GM12891 (cell line): ENCODE data around the gene SOX10.

ENCODE experiments used
- DNase-seq: peaks from one replicate; pipeline ENCODE4 v3.0.0; 2011; ENCODE audit warnings: low spot score; ENCODE audit not compliant: insufficient read length
- FAIRE-seq: peaks from 2 replicates; lab custom pipeline; 2011; peaks lifted over from hg19 to GRCh38; lab: Jason Lieb, UNC
- PAX5 ChIP-seq: IDR thresholded peaks from 2 replicates; pipeline ENCODE4 v1.6.1; 2011; ENCODE audit warnings: low read length, moderate library complexity, mild to moderate bottlenecking; ENCODE audit not compliant: insufficient read depth, severe bottlenecking
- POLR2A ChIP-seq: IDR thresholded peaks from 2 replicates; pipeline ENCODE4 v1.6.1; 2011; ENCODE audit warnings: low read depth, low read length, control low read depth
- POLR2AphosphoS5 ChIP-seq: IDR thresholded peaks from 2 replicates; pipeline ENCODE4 v1.6.1; 2011; ENCODE audit warnings: low read depth, low read length, control low read depth
- POU2F2 ChIP-seq: IDR thresholded peaks from 2 replicates; pipeline ENCODE4 v1.6.1; 2011; ENCODE audit warnings: low read depth, mild to moderate bottlenecking, control low read depth, low read length, moderate library complexity
- SPI1 ChIP-seq: IDR thresholded peaks from 2 replicates; pipeline ENCODE4 v1.6.1; 2011; ENCODE audit warnings: low read depth, low read length, control low read depth
- TAF1 ChIP-seq: IDR thresholded peaks from 2 replicates; pipeline ENCODE4 v1.6.1; 2011; ENCODE audit warnings: low read depth, low read length, control low read depth

The SOX10 gene

GRCh38 chr22:38027487-38027886 lies 43.1 kb upstream of the SOX10 start:
- FAIRE-seq (no peak), DNase-seq (no peak)
- TF ChIP-seq TAF1 (no peak), POLR2AphosphoS5 (no peak), POLR2A (no peak), PAX5 (no peak), POU2F2 (no peak), SPI1 (no peak)

- FAIRE-seq (no peak), DNase-seq (no peak)
- no peak for TF ChIP-seq PAX5
- no peak for TF ChIP-seq POLR2A
- no peak for TF ChIP-seq TAF1
- TF ChIP-seq POU2F2: no peak
- no peak for TF ChIP-seq POLR2AphosphoS5
- TF ChIP-seq SPI1: no peak
Observed at GRCh38 chr22:38026130-38027111, 42.1 kb upstream of the SOX10 start.

DNA sequence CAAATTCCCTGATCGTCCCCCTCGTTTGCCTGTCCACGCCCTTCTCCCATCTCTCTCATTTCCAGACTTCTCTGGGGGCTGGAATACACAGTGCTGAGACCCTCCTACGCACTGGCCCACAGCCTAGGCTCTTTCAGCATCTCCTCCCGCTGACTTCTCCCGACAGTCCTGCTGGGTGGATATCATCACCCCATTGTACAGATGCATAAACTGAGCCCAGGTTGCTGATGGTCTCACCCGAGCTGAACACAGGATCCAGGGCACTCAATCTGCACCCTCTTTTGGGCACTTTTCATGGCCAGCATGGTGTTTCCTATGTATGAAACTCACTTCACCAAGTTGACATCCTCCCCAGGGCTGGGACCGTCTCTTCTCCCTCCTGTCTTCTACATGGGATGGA lies 41.2 kb upstream of the SOX10 start:
- TF ChIP-seq PAX5 (no peak), POLR2AphosphoS5 (no peak)
- no peak for FAIRE-seq

GRCh38 chr22:38023045-38023444 lies 38.7 kb upstream of the SOX10 start:
- TF ChIP-seq POLR2A (no peak), SPI1 (no peak), PAX5 (no peak), TAF1 (no peak), POLR2AphosphoS5 (no peak), POU2F2 (no peak)
- no peak for FAIRE-seq
- no peak for DNase-seq

More for the DNA sequence above, 41.2 kb upstream of the SOX10 start:
- no peak for DNase-seq

DNA sequence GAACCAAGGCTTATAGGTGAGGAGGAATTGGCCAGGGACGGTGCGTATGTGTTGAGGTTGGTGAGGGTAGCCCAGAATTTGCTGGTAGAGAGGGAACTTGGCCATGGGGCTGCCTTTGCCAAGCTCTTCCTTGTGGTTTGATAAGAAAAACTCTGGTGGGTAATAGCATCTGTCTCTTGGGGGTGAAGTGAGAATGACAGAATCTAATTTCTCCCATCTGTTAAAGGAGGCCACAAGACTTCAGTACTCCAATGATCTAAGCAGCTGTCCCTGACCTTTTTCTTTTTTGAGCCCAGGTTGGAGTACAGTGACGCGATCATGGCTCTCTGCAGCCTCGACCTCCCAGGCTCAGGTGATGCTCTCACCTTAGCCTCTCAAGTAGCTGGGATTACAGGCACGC lies 36.9 kb upstream of the SOX10 start:
- no peak for DNase-seq

GRCh38 chr22:38018938-38019827 lies 34.8 kb upstream of the SOX10 start:
- no peak for TF ChIP-seq POLR2A
- TF ChIP-seq POU2F2: no peak
- no peak for TF ChIP-seq POLR2AphosphoS5
- no peak for TF ChIP-seq SPI1
- no peak for TF ChIP-seq TAF1
- no peak for TF ChIP-seq PAX5
- DNase-seq (no peak), FAIRE-seq (no peak)

More for the DNA sequence above, 36.9 kb upstream of the SOX10 start:
- no peak for FAIRE-seq
- TF ChIP-seq TAF1: no peak
- TF ChIP-seq POLR2AphosphoS5: no peak
- TF ChIP-seq SPI1: no peak
- TF ChIP-seq POLR2A: no peak
- no peak for TF ChIP-seq POU2F2
- TF ChIP-seq PAX5: no peak

DNA sequence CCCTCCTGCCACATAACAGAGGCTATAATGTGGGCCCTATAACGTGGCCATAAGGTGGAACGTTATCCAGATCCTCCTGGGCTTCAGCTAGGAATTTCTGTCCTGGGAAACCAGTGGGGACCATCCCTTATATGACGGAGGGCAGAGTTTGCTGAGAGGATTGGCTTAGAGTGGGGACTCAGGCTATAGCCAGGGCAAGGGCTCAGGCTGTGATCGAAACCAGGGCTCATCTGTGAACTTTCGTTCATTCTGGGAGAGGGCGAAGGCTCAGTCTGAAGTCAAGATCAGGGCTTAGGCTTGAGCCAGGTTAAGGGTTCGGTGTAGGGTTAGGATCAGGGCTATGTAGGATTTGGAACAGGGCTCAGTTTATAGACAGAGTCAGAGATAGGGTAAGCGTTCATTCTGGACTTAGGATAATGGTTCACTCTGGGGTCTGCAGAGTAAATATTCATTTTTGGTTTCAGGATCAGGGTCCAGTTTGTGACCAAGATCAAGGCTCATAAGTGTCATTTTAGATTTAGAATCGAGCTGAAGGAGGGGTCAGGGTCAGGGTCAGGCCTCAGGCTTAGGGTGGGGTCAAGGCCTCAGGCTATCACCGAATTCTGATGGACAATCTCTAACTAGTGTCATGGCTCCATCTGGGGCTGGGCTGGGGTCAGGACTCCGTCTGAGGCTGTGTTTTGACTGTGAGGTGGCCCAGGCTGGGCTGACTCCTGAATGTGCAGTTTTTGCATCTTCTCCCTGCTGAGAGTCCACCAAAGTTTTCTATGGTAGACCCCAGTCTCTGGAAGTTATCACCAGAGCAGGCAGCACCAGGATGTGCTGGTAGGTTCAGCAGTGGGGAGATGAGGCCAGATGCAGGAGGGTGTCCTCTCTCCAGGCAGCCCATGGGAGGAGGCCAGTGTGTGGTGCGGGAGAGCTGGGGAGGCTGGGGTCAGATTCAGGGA lies 33.9 kb upstream of the SOX10 start:
- FAIRE-seq (no peak), DNase-seq (no peak)
- TF ChIP-seq SPI1: no peak
- no peak for TF ChIP-seq POU2F2
- TF ChIP-seq TAF1: no peak
- TF ChIP-seq POLR2A: no peak
- no peak for TF ChIP-seq PAX5
- no peak for TF ChIP-seq POLR2AphosphoS5

GRCh38 chr22:38017272-38017920 lies 33.0 kb upstream of the SOX10 start:
- TF ChIP-seq PAX5 (no peak), TAF1 (no peak), POLR2A (no peak), POU2F2 (no peak), SPI1 (no peak), POLR2AphosphoS5 (no peak)
- FAIRE-seq: no peak
- no peak for DNase-seq
